Measurements from ENCODE around the gene RBP7. TPM values are rescaled to one million over a fixed set of nuclear protein-coding genes. Genes with fewer than 3 reads are reported as not detected.

The RBP7 gene
- total RNA-seq, 4 donors from 2014 or later: 12.7 to 20.6 (median 18.8) TPM

- no peak overlapping the region for H3K4me3 ChIP-seq (ENCODE audit: low read depth, poor library complexity, severe bottlenecking)
- TF ChIP-seq POLR2A (IDR thresholded peaks at IDR 0.05) (no peak), CTCF (IDR thresholded peaks at IDR 0.05) (no peak)
- intact Hi-C loops (cut with DNase I; ENCODE audit: low total_unique reads): no loop called here
- DNase-seq (ENCODE audit: low spot score in 2 of 2): no peak
- WGBS, 2 donors: 93 to 99% methylated on average over 4 of the region's 4 CpGs
Measured at GRCh38 chr1:10042746-10043145, 45.7 kb downstream of the RBP7 start.

- TF ChIP-seq POLR2A (IDR thresholded peaks at IDR 0.05) (no peak), CTCF (IDR thresholded peaks at IDR 0.05) (no peak)
- DNase-seq (ENCODE audit: low spot score in 2 of 2): peak in 1 of 2 donors; percentile 59
- 56 to 67% methylated on average over 8 of the region's 8 CpGs for WGBS, 2 donors
- intact Hi-C loops (cut with DNase I; ENCODE audit: low total_unique reads): no loop called here
- no peak overlapping the region for H3K4me3 ChIP-seq (ENCODE audit: low read depth, poor library complexity, severe bottlenecking)
Measured at GRCh38 chr1:10045480-10046355, 48.7 kb downstream of the RBP7 start.

- 29 to 42% methylated on average over 8 of the region's 8 CpGs for WGBS, 2 donors
- intact Hi-C loops (cut with DNase I; ENCODE audit: low total_unique reads): no loop called here
- DNase-seq (ENCODE audit: low spot score in 2 of 2): peak in 1 of 2 donors; percentile 75
- TF ChIP-seq POLR2A (IDR thresholded peaks at IDR 0.05) (no peak), CTCF (IDR thresholded peaks at IDR 0.05) (no peak)
- H3K4me3 ChIP-seq (ENCODE audit: low read depth, poor library complexity, severe bottlenecking): no peak overlapping the region
Measured at GRCh38 chr1:10046356-10047085, 49.5 kb downstream of the RBP7 start.

GRCh38 chr1:10048601-10049000 is 51.6 kb downstream of the RBP7 start:
- TF ChIP-seq POLR2A (IDR thresholded peaks at IDR 0.05): no peak
- no peak overlapping the region for H3K4me3 ChIP-seq (ENCODE audit: low read depth, poor library complexity, severe bottlenecking)
- intact Hi-C loops (cut with DNase I; ENCODE audit: low total_unique reads): no loop called here
- DNase-seq (ENCODE audit: low spot score in 2 of 2): peak in 1 of 2 donors; percentile 14
- 94 to 95% methylated on average over 3 of the region's 3 CpGs for WGBS, 2 donors

GRCh38 chr1:10050611-10051010 is 53.6 kb downstream of the RBP7 start:
- DNase-seq (ENCODE audit: low spot score in 2 of 2): peak in 1 of 2 donors; percentile 78
- WGBS, 2 donors: 59% methylated on average over 3 of the region's 3 CpGs
- intact Hi-C loops (cut with DNase I; ENCODE audit: low total_unique reads): no loop called here
- no peak overlapping the region for H3K4me3 ChIP-seq (ENCODE audit: low read depth, poor library complexity, severe bottlenecking)
- TF ChIP-seq POLR2A (IDR thresholded peaks at IDR 0.05) (no peak), CTCF (IDR thresholded peaks at IDR 0.05) (no peak)

GRCh38 chr1:10051656-10052055 is 54.6 kb downstream of the RBP7 start:
- WGBS, 2 donors: 69 to 76% methylated on average over 1 of the region's 1 CpG
- intact Hi-C loops (cut with DNase I; ENCODE audit: low total_unique reads): no loop called here
- no peak for DNase-seq (ENCODE audit: low spot score in 2 of 2)
- H3K4me3 ChIP-seq (ENCODE audit: low read depth, poor library complexity, severe bottlenecking): no peak overlapping the region
- TF ChIP-seq CTCF (IDR thresholded peaks at IDR 0.05) (no peak), POLR2A (IDR thresholded peaks at IDR 0.05) (no peak)

Data from lower leg skin (tissue), 4 donors.